OCI-M2 (cell line): ENCODE results near the gene KCNJ15.

ENCODE experiments used
- DNase-seq: peaks from one replicate; lab custom pipeline; 2025; ENCODE audit not compliant: unreplicated experiment; lab: John Stamatoyannopoulos, UW

The KCNJ15 gene

GRCh38 chr21:38325216-38325615 is 68.4 kb downstream of the KCNJ15 start:
- no peak for DNase-seq

DNA sequence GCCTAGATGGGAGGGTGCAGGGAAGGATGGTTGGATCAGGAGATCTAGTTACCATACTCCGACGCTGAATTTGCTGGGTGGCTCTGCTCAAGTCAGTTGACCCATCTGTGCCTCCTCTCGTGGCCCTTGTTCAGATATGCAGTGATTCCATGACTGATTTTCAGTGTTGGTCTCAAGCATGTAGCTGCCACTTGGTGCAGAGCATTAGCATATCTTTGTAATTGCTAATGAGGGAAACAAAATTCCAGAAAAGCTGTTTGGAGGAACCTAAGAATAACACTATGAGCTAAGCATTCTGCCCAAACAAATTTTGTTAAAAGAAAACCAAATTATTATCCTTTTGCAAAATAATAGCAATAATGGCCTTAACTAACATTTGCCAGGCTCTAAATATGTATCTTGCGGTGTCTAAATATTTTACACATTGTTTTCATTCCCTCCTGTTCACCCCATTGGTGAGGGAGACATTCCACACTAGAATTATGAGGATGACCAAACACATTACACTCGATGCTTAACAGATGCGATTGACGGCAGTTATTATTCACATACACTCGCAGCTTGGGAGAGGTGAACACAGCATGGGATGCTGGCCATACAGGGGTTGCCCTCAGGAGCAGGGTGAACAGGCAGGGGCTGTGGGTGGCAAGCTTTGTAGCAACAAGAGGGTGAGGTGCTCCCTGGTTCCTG is 69.1 kb downstream of the KCNJ15 start:
- no peak for DNase-seq

DNA sequence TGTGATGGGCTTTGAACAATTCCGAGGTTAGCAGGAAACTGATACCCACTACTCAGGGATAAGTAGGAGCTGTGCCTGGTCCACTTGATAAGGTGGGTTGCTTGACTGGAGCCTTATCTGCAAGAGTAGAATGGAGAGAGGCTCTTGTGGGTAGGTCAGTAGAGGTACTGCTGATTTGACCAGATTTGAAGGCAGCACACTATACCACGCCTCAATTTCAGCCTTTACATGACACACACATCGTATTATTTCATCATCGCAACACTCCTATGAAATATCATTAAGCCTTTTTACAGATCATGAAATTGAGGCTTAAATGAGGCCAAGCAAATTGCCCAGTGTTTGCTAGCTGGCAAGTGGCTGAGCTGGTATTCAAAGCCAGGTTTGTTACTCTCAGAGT is 69.6 kb downstream of the KCNJ15 start:
- no peak for DNase-seq

DNA sequence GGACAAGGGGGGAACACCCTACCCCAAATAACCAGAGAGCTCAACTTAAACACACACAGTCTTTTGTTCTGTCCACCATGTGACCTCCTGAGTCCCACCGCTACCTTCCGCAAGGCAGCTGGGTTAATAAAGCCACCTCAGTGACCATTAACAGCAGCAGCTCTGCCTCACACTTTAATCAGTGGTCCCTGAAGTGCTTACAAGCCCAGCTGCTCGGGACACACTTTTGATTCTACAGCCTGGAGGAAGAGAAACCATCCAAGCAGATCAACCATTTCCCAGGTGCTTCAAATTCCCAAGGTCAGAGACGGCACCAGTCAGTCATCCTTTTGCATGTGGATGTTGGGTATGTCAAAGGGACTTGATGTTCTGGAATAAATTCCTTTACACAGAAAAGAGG is 70.1 kb downstream of the KCNJ15 start:
- DNase-seq = no peak

GRCh38 chr21:38327984-38328383 is 71.2 kb downstream of the KCNJ15 start:
- DNase-seq = no peak

DNA sequence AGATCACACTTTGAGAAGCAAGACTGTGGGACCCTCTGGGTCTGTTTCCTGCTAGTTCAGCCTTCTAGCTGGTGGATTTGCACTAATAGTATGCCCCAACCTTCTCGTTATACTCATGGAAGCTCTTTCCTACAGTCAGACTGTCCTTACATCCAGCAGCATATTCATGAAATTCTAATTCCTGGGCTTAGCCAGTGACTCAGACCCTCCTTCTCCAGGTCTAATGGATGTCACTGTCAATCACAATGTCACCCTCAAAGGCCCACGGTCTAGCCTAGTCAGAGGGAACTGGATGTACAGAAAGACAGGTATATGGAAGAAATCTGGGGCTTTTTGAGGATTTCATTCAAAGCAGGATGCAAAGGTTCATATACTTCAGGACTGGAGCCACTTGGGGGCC is 72.4 kb downstream of the KCNJ15 start:
- DNase-seq = no peak

DNA sequence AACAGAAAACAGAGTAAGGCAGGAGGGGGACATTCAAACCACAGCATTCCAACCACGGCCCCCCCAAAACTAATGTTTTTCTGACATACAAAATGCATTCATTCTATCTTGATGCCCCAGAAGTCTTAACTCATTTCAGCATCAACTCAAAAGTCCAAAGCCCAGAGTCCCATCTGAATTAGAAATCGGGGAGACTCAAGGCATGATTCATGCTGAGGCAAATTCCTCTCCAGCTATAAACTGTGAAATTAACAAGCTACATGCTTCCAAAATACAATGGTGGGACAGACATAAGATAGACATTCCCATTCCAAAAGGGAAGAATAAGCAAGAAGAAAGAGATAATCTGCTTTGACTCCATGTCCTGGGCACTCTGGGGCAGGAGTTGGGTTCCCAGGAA is 73.9 kb downstream of the KCNJ15 start:
- DNase-seq = no peak

- no peak for DNase-seq
Observed at GRCh38 chr21:38333301-38334272, 76.8 kb downstream of the KCNJ15 start.

- no peak for DNase-seq
Observed at GRCh38 chr21:38334866-38335265, 78.1 kb downstream of the KCNJ15 start.

- DNase-seq = no peak
Observed at GRCh38 chr21:38337793-38338192, 81.0 kb downstream of the KCNJ15 start.

GRCh38 chr21:38340131-38340530 is 83.3 kb downstream of the KCNJ15 start:
- DNase-seq = no peak

DNA sequence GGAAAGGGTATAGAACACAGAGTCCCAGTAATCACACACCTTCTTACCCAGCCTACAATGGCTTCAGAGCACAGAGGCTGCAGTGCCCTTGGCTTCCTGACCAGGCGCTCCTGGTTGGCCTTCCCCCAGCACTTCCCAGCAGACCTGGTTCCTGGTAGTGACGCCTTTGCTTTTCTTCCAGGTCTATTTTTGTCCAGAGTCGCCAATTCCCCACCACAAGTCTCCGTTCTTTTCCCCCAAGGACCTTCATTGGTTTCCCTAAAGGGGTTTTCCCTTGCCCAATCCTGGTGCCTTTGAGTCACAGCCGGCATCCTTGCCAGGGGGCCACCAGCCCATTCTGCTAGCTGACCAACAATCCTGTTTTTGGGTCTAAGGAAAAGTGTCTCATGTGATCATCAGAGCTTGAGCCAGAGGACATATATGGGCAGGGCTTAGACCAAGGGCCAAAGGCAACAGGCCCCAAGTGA is 84.8 kb downstream of the KCNJ15 start:
- DNase-seq = no peak

DNA sequence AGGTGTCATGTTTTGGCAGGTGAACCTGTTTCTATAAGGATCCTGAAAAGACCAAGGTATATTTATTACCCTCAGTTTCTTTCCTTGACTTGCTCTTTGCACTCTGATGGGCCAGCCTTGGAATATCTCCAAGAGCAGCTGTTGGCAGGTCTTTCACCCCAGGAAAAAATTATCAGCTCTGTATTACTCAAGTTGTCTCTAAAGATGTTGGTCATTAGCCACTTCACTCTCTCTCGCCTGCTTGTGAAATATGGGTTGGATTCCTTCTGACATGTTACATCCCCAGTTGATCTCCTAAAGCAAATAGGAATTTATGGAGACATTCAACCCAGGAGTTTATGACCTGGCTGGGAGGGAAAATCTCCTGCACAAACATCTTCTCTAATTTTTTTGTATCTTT is 85.9 kb downstream of the KCNJ15 start:
- no peak for DNase-seq

GRCh38 chr21:38343691-38344090 is 86.9 kb downstream of the KCNJ15 start:
- no peak for DNase-seq

- DNase-seq = no peak
Observed at GRCh38 chr21:38346286-38346685, 89.5 kb downstream of the KCNJ15 start.

GRCh38 chr21:38349111-38349746 is 92.4 kb downstream of the KCNJ15 start:
- no peak for DNase-seq

DNA sequence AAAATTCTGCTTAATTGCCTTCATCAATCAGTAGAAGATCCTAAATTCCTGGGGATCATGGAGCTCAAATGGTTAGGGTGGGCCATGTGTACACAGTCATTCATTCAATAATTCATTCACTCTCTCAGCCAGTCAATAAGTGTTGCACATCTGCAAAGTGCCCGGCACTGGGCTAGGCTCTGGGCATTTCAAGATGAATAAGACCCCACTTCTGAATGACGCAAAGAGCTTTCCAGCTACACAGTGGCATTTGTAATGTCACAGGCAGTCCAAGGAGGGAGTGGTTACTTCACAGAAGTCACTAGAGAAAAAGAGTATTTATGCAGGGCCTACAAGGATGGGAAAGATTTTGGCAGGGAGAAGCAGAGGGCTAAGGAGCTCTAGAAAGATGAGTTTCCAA is 93.2 kb downstream of the KCNJ15 start:
- no peak for DNase-seq

DNA sequence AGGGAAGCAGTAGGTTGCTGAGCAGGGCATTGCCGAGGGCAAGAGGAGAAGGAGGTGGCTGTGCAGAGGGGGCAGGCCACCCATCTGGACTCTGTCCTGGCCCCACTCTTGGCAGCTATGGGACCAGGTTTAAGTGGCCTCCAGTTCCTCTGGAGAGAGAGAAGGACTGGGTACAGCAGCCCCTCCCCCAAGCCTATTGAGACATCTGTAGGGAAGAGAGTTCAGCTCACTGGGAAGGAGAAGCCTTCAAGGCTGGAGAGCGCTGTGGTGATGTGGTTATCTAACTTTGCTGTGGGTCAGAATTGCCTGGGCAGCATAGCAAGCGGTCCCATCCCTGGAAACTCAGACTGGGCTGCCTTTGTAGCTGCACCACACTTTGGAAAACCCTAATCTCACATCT is 93.9 kb downstream of the KCNJ15 start:
- DNase-seq = no peak

- no peak for DNase-seq
Observed at GRCh38 chr21:38351176-38351959, 94.6 kb downstream of the KCNJ15 start.

- no peak for DNase-seq
Observed at GRCh38 chr21:38351961-38352521, 95.2 kb downstream of the KCNJ15 start.
